ENCODE measurements around the gene NPHP4. TPM values are rescaled to one million over a fixed set of nuclear protein-coding genes. Genes with fewer than 3 reads are reported as not detected.

NPHP4 gene
- total and polyA plus RNA-seq, 4 donors: 1.7 to 5.6 (median 3.5) TPM

- TF ChIP-seq ZBTB33 (IDR thresholded peaks at IDR 0.05): no peak
Measured at GRCh38 chr1:5939271-5940170, 52.7 kb downstream of the NPHP4 start (continued).

- no peaks in the 10 kb centered on the region for H3K36me3 ChIP-seq (ENCODE audit: control insufficient read depth in 4 of 4, insufficient read depth in 3 of 4, low read depth in 1 of 4, low read length in 3 of 4)
- WGBS: 94% methylated on average over 17 of the region's 17 CpGs
- no peak overlapping the region for H3K4me3 ChIP-seq (ENCODE audit: low read depth in 1 of 3, low read length in 3 of 3)
- H3K9ac ChIP-seq (ENCODE audit: low read depth in 1 of 2, low read length in 2 of 2): no peak overlapping the region
- no peak for TF ChIP-seq FOXA1 (IDR thresholded peaks at IDR 0.05)
- TF ChIP-seq EGR1 (IDR thresholded peaks at IDR 0.05; ENCODE audit: low read depth in 2 of 2): no peak
- no peak for TF ChIP-seq JUND (IDR thresholded peaks at IDR 0.05)
- no peak for TF ChIP-seq TAF1 (conservative IDR thresholded peaks at IDR 0.05)
- no peak for TF ChIP-seq RXRA (IDR thresholded peaks at IDR 0.05)
- no peak for TF ChIP-seq ZBTB33 (IDR thresholded peaks at IDR 0.05)
- no peak for TF ChIP-seq HNF4A (conservative IDR thresholded peaks at IDR 0.05)
- no peak for TF ChIP-seq YY1 (IDR thresholded peaks at IDR 0.05)
- TF ChIP-seq GABPA (IDR thresholded peaks at IDR 0.05 in 1 of 2, conservative IDR thresholded peaks at IDR 0.05 in 1 of 2): no peak
- H3K4me1 ChIP-seq (ENCODE audit: control insufficient read depth in 4 of 4, insufficient read depth in 4 of 4, low read length in 3 of 4): peaks cover 0 to 5% (median 3%) of the 10 kb centered on the region in 4 donors
- no peak for DNase-seq (ENCODE audit: low spot score)
- H3K27me3 ChIP-seq (ENCODE audit: control insufficient read depth in 4 of 4, insufficient read depth in 4 of 4, low read length in 3 of 4): no peaks in the 10 kb centered on the region
- H3K9me3 ChIP-seq (ENCODE audit: control insufficient read depth in 4 of 4, low read length in 3 of 4): no peaks in the 10 kb centered on the region
- H3K27ac ChIP-seq (ENCODE audit: low read depth in 1 of 2, low read length in 2 of 2): no peak overlapping the region
Measured at GRCh38 chr1:5938101-5938646, 54.1 kb downstream of the NPHP4 start.

- Histone ChIP-seq H3K4me3 (ENCODE audit: low read depth in 1 of 3, low read length in 3 of 3) (no peak overlapping the region), H3K9ac (ENCODE audit: low read depth in 1 of 2, low read length in 2 of 2) (no peak overlapping the region), H3K9me3 (ENCODE audit: control insufficient read depth in 4 of 4, low read length in 3 of 4) (no peaks in the 10 kb centered on the region), H3K36me3 (ENCODE audit: control insufficient read depth in 4 of 4, insufficient read depth in 3 of 4, low read depth in 1 of 4, low read length in 3 of 4) (no peaks in the 10 kb centered on the region), H3K27ac (ENCODE audit: low read depth in 1 of 2, low read length in 2 of 2) (no peak overlapping the region), H3K27me3 (ENCODE audit: control insufficient read depth in 4 of 4, insufficient read depth in 4 of 4, low read length in 3 of 4) (no peaks in the 10 kb centered on the region), H3K4me1 (ENCODE audit: control insufficient read depth in 4 of 4, insufficient read depth in 4 of 4, low read length in 3 of 4) (peaks cover 0 to 5% (median 3%) of the 10 kb centered on the region in 4 donors)
- no peak for TF ChIP-seq MAX (IDR thresholded peaks at IDR 0.05)
- TF ChIP-seq EGR1 (IDR thresholded peaks at IDR 0.05; ENCODE audit: low read depth in 2 of 2): no peak
- TF ChIP-seq ATF3 (IDR thresholded peaks at IDR 0.05): no peak
- no peak for TF ChIP-seq RXRA (IDR thresholded peaks at IDR 0.05)
- no peak for TF ChIP-seq REST (IDR thresholded peaks at IDR 0.05)
- no peak for TF ChIP-seq YY1 (IDR thresholded peaks at IDR 0.05)
- TF ChIP-seq TAF1 (conservative IDR thresholded peaks at IDR 0.05): no peak
- no peak for TF ChIP-seq FOXA1 (IDR thresholded peaks at IDR 0.05)
- TF ChIP-seq RAD21 (IDR thresholded peaks at IDR 0.05): no peak
- no peak for TF ChIP-seq JUND (IDR thresholded peaks at IDR 0.05)
- no peak for TF ChIP-seq GABPA (IDR thresholded peaks at IDR 0.05 in 1 of 2, conservative IDR thresholded peaks at IDR 0.05 in 1 of 2)
- TF ChIP-seq HNF4G (IDR thresholded peaks at IDR 0.05): no peak
- no peak for TF ChIP-seq NR2F2 (IDR thresholded peaks at IDR 0.05)
- TF ChIP-seq HNF4A (conservative IDR thresholded peaks at IDR 0.05): no peak
- TF ChIP-seq CTCF (IDR thresholded peaks at IDR 0.05; ENCODE audit: low read depth, low read length, missing input control): no peak
- DNase-seq (ENCODE audit: low spot score): no peak
- 96% methylated on average over 9 of the region's 9 CpGs for WGBS
Measured at GRCh38 chr1:5937373-5937857, 54.8 kb downstream of the NPHP4 start.

All from liver (tissue), 9 donors.